ENCODE measurements around the gene TNRC6A. TPM values are rescaled to one million over a fixed set of nuclear protein-coding genes. Genes with fewer than 3 reads are reported as not detected.
"Not testable (repeated sequence)": the region's sequence is repeated elsewhere in the genome, so short reads cannot be mapped to it uniquely, and the experiment has no call there.

TNRC6A gene
- total RNA-seq, 4 donors from 2014 or later, result 45.8 to 70.7 (median 57.4) TPM

- no peaks in the 10 kb centered on the region for H3K36me3 ChIP-seq
- no peak for TF ChIP-seq CTCF (IDR thresholded peaks at IDR 0.05)
- no peak for TF ChIP-seq POLR2A (IDR thresholded peaks at IDR 0.05)
- no peak for DNase-seq
- H3K27me3 ChIP-seq, result no peaks in the 10 kb centered on the region
- no peak overlapping the region for H3K27ac ChIP-seq
- H3K4me1 ChIP-seq, result no peaks in the 10 kb centered on the region
- no peaks in the 10 kb centered on the region for H3K9me3 ChIP-seq
- H3K4me3 ChIP-seq (replicated peaks in 1 of 3), result no peak overlapping the region
- intact Hi-C loops (cut with DNase I), result no loop called here
Observed at GRCh38 chr16:24854607-24855171, 125.2 kb downstream of the TNRC6A start.

- WGBS, 2 donors, result 76 to 87% methylated on average over 5 of the region's 5 CpGs
- H3K36me3 ChIP-seq, result no peaks in the 10 kb centered on the region
- intact Hi-C loops (cut with DNase I), result no loop called here
- H3K27me3 ChIP-seq, result no peaks in the 10 kb centered on the region
- no peak overlapping the region for H3K4me3 ChIP-seq (replicated peaks in 1 of 3)
- H3K9me3 ChIP-seq, result no peaks in the 10 kb centered on the region
- no peaks in the 10 kb centered on the region for H3K4me1 ChIP-seq
- TF ChIP-seq POLR2A (IDR thresholded peaks at IDR 0.05), result no peak
- TF ChIP-seq CTCF (IDR thresholded peaks at IDR 0.05), result no peak
- H3K27ac ChIP-seq, result no peak overlapping the region
- DNase-seq, result no peak
Observed at GRCh38 chr16:24855678-24856077, 126.2 kb downstream of the TNRC6A start.

GRCh38 chr16:24856871-24857270 is 127.4 kb downstream of the TNRC6A start:
- H3K36me3 ChIP-seq; H3K9me3 ChIP-seq; H3K4me1 ChIP-seq; H3K27me3 ChIP-seq; intact Hi-C loops (cut with DNase I); H3K4me3 ChIP-seq (replicated peaks in 1 of 3); H3K27ac ChIP-seq; DNase-seq: not testable (repeated sequence)
- 67 to 77% methylated on average over 6 to 8 of the region's 8 CpGs for WGBS, 2 donors

GRCh38 chr16:24858219-24859041 is 129.0 kb downstream of the TNRC6A start:
- WGBS, 2 donors, result 27 to 32% methylated on average over 9 of the region's 9 CpGs
- no peak overlapping the region for H3K4me3 ChIP-seq (replicated peaks in 1 of 3)
- H3K27me3 ChIP-seq, result no peaks in the 10 kb centered on the region
- no peaks in the 10 kb centered on the region for H3K9me3 ChIP-seq
- H3K4me1 ChIP-seq, result no peaks in the 10 kb centered on the region
- no peak for TF ChIP-seq POLR2A (IDR thresholded peaks at IDR 0.05)
- TF ChIP-seq CTCF (IDR thresholded peaks at IDR 0.05), result no peak
- H3K27ac ChIP-seq, result no peak overlapping the region
- H3K36me3 ChIP-seq, result no peaks in the 10 kb centered on the region
- intact Hi-C loops (cut with DNase I), result no loop called here
- peak; percentile 28 to 57 for DNase-seq

- Histone ChIP-seq H3K27ac (no peak overlapping the region), H3K36me3 (no peaks in the 10 kb centered on the region), H3K9me3 (no peaks in the 10 kb centered on the region), H3K4me3 (replicated peaks in 1 of 3) (no peak overlapping the region), H3K4me1 (no peaks in the 10 kb centered on the region), H3K27me3 (no peaks in the 10 kb centered on the region)
- TF ChIP-seq POLR2A (IDR thresholded peaks at IDR 0.05), result no peak
- no peak for TF ChIP-seq CTCF (IDR thresholded peaks at IDR 0.05)
- intact Hi-C loops (cut with DNase I), result no loop called here
- 87 to 98% methylated on average over 1 of the region's 1 CpG for WGBS, 2 donors
- no peak for DNase-seq
Observed at GRCh38 chr16:24861461-24861860, 132.0 kb downstream of the TNRC6A start.
